ENCODE results near the gene KRT86. TPM values are rescaled to one million over a fixed set of nuclear protein-coding genes. Genes with fewer than 3 reads are reported as not detected.

KRT86 gene
- total RNA-seq, 6 experiments from 2014 or later: not detected

DNA sequence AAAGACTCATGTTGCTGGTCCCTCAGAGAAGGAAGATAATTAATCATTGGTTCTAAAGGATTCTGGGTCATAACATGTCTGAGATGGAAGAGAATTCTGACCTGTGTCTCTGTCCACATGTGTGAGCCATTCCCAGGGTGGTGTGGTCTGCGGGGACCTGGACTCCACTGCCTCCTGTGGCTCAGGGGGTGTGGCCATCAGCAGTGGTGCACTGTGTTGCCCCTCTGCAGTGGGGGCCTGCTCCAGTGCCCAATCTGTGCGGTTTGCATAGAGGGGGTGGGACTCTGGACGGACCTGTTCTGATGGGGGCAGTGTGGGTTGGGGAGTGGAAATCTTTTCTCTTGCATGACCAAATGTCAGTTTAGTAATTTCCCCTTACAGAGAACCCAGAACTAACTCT lies 79.3 kb downstream of the KRT86 start:
- Histone ChIP-seq H3K9me3 (no peaks in the 10 kb centered on the region), H3K4me3 (no peak overlapping the region), H3K27ac (no peak overlapping the region), H3K27me3 (no peaks in the 10 kb centered on the region), H3K36me3 (no peaks in the 10 kb centered on the region), H3K4me1 (peaks cover 0 to 12% (median 0%) of the 10 kb centered on the region in 4 donors)
- intact Hi-C loops (cut with DNase I): no loop called here
- no peak for TF ChIP-seq POLR2A (IDR thresholded peaks at IDR 0.05)
- TF ChIP-seq, protein P1, sequence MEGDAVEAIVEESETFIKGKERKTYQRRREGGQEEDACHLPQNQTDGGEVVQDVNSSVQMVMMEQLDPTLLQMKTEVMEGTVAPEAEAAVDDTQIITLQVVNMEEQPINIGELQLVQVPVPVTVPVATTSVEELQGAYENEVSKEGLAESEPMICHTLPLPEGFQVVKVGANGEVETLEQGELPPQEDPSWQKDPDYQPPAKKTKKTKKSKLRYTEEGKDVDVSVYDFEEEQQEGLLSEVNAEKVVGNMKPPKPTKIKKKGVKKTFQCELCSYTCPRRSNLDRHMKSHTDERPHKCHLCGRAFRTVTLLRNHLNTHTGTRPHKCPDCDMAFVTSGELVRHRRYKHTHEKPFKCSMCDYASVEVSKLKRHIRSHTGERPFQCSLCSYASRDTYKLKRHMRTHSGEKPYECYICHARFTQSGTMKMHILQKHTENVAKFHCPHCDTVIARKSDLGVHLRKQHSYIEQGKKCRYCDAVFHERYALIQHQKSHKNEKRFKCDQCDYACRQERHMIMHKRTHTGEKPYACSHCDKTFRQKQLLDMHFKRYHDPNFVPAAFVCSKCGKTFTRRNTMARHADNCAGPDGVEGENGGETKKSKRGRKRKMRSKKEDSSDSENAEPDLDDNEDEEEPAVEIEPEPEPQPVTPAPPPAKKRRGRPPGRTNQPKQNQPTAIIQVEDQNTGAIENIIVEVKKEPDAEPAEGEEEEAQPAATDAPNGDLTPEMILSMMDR (IDR thresholded peaks at IDR 0.05): no peak
- 60% methylated on average over 1 of the region's 3 CpGs for WGBS (ENCODE audit: insufficient coverage, low coverage, low lambda C conversion rate, missing lambda C conversion rate)
- no peak for ATAC-seq
- peak in 2 of 3 donors; percentile 2 to 33 for DNase-seq

GRCh38 chr12:52354200-52354599 lies 79.8 kb downstream of the KRT86 start:
- no peak for TF ChIP-seq POLR2A (IDR thresholded peaks at IDR 0.05)
- TF ChIP-seq, protein P1 (IDR thresholded peaks at IDR 0.05): no peak

GRCh38 chr12:52355176-52355575 lies 80.7 kb downstream of the KRT86 start:
- Histone ChIP-seq H3K36me3 (no peaks in the 10 kb centered on the region), H3K27ac (no peak overlapping the region), H3K4me1 (peaks cover 0 to 12% (median 0%) of the 10 kb centered on the region in 4 donors), H3K9me3 (no peaks in the 10 kb centered on the region), H3K4me3 (no peak overlapping the region), H3K27me3 (no peaks in the 10 kb centered on the region)
- WGBS (ENCODE audit: insufficient coverage, low coverage, low lambda C conversion rate, missing lambda C conversion rate): 93% methylated on average over 8 of the region's 8 CpGs
- intact Hi-C loops (cut with DNase I): no loop called here
- TF ChIP-seq, protein P1 (IDR thresholded peaks at IDR 0.05): no peak
- TF ChIP-seq POLR2A (IDR thresholded peaks at IDR 0.05): no peak
- no peak for ATAC-seq
- DNase-seq: peak in 1 of 3 donors; percentile 14

More at GRCh38 chr12:52354200-52354599, 79.8 kb downstream of the KRT86 start:
- H3K4me3 ChIP-seq: no peak overlapping the region
- DNase-seq: peak in 1 of 3 donors; percentile 46
- H3K9me3 ChIP-seq: no peaks in the 10 kb centered on the region
- no peaks in the 10 kb centered on the region for H3K36me3 ChIP-seq
- intact Hi-C loops (cut with DNase I): no loop called here
- peaks cover 0 to 12% (median 0%) of the 10 kb centered on the region in 4 donors for H3K4me1 ChIP-seq
- H3K27me3 ChIP-seq: no peaks in the 10 kb centered on the region
- H3K27ac ChIP-seq: no peak overlapping the region
- WGBS (ENCODE audit: insufficient coverage, low coverage, low lambda C conversion rate, missing lambda C conversion rate): 33% methylated on average over 5 of the region's 5 CpGs
- ATAC-seq: no peak

DNA sequence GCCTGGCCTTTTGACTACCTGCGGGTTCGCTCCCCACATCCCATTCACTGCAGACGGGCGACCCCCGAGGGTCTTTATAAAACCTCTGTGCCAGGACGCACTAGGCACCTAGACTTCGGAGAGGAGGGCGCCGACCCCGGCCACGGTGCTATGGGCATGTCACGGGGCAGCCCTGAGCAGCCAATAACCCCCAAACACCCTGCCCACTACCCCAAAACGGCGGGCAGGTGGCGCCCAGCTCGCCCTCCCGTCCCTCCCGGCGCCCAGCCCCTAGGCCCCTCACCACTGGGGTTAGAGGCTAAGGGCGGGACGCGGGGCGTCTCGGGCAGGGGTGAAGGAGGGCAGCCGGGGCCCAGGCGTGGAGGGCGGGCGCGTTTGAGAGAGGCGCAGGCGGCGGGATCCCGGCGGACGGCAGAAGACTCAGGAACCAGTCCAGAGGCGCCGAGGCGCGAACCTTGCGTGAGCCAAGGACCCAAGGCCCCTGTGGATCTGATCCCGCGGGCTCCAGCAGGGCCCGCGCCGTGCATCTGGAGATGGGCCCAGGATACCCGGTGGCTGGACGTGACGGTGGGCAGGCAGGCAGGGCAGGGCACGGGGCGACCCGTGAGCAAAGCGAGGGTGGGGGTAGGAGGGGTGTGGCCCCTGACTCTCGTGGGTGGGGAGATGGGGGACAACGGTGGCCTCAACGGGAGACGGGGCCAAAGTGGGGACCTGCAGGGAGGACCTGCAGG lies 81.8 kb downstream of the KRT86 start:
- no peak for ATAC-seq
- peak in 2 of 3 donors; percentile 13 to 38 for DNase-seq
- 93% methylated on average over 13 of the region's 56 CpGs for WGBS (ENCODE audit: insufficient coverage, low coverage, low lambda C conversion rate, missing lambda C conversion rate)
- Histone ChIP-seq H3K4me1 (peaks cover 0 to 9% (median 0%) of the 10 kb centered on the region in 4 donors), H3K36me3 (no peaks in the 10 kb centered on the region), H3K27ac (no peak overlapping the region), H3K4me3 (no peak overlapping the region), H3K9me3 (no peaks in the 10 kb centered on the region), H3K27me3 (no peaks in the 10 kb centered on the region)
- intact Hi-C loops (cut with DNase I): no loop called here
- TF ChIP-seq, protein P1 (IDR thresholded peaks at IDR 0.05): no peak
- TF ChIP-seq POLR2A (IDR thresholded peaks at IDR 0.05): no peak
